Activated CD8-positive, alpha-beta T cell treated with anti-CD3 and anti-CD28 coated beads for 36 hours (primary cell): ENCODE measurements around the gene ZBED1. TPM values are rescaled to one million over a fixed set of nuclear protein-coding genes. Genes with fewer than 3 reads are reported as not detected.
"Not testable (repeated sequence)": the region's sequence is repeated elsewhere in the genome, so short reads cannot be mapped to it uniquely, and the experiment has no call there.

Source experiments
- ATAC-seq: fragments of 200-7000 bp; cut with Tn5 transposase; one replicate; pipeline ENCODE4 v1.10.0; 2021; ENCODE audit warnings: mild to moderate bottlenecking, moderate library complexity
- CTCF ChIA-PET: fragments of 350-600 bp; sonication (Branson Sonifier 250); formaldehyde crosslinking; loops from one replicate; lab custom pipeline; 2021; ENCODE audit warnings: antibody characterized with exemption; lab: Charles Lee
- POLR2A ChIA-PET: fragments of 350-600 bp; sonication (Branson Sonifier 250); formaldehyde crosslinking; loops from one replicate; lab custom pipeline; 2021; ENCODE audit warnings: antibody characterized with exemption; lab: Charles Lee
- DNase-seq: peaks from one replicate; pipeline ENCODE4 v3.0.0-alpha.2; 2020
- H3K27ac Mint-ChIP-seq: one replicate; pipeline ENCODE4 v1.8.0; 2021; ENCODE audit warnings: mild to moderate bottlenecking, mixed read lengths
- H3K27me3 Mint-ChIP-seq: one replicate; pipeline ENCODE4 v1.8.0; 2021; ENCODE audit warnings: mixed read lengths
- H3K36me3 Mint-ChIP-seq: one replicate; pipeline ENCODE4 v1.8.0; 2021; ENCODE audit warnings: low read depth, mixed read lengths
- H3K4me1 Mint-ChIP-seq: one replicate; pipeline ENCODE4 v1.8.0; 2021; ENCODE audit warnings: low read depth, mixed read lengths
- H3K4me3 Mint-ChIP-seq: one replicate; pipeline ENCODE4 v1.8.0; 2021; ENCODE audit warnings: mild to moderate bottlenecking, moderate library complexity, mixed read lengths
- H3K9me3 Mint-ChIP-seq: one replicate; pipeline ENCODE4 v1.8.0; 2021; ENCODE audit warnings: mixed read lengths
- intact Hi-C: fragments of 100-400 bp; cut with micrococcal nuclease; formaldehyde crosslinking; loops from one replicate; pipeline ENCODE4 v1.10.0; 2022
- total RNA-seq, 2 experiments: library from RNA; stranded (reverse); gene quantifications; one replicate each; pipeline ENCODE4 v1.2.3, GENCODE V29; 2021
- TF ChIP-seq, protein P1 (sequence below): fragments of 200-600 bp; IDR thresholded peaks from one replicate; pipeline ENCODE4 v1.8.0; 2022; ENCODE audit warnings: antibody characterized with exemption, mild to moderate bottlenecking

ZBED1 gene
- total RNA-seq, 2 experiments from 2014 or later: 26.3 to 28.7 TPM

DNA sequence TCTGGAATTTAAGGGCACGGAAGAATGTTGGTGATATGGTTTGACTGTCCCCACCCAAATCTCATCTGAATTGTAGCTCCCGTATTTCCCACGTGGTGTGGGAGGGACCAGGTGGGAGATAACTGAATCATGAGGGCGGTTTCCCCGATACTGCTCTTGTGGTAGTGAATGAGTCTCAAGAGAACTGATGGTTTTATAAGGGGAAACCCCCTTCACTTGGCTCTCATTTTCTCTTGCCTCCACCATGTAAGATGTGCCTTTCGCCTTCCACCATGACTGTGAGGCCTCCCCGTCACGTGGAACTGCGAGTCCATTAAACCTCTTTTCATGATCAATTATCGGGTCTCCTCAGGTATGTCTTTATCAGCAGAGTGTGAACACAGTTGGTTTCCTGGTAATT lies 25.6 kb upstream of the ZBED1 start:
- Mint-ChIP-seq H3K27ac (no peak overlapping the region), H3K4me3 (no peak overlapping the region), H3K27me3 (peaks cover 8% of the 10 kb centered on the region), H3K36me3 (no peaks in the 10 kb centered on the region), H3K4me1 (peaks cover 1% of the 10 kb centered on the region), H3K9me3 (no peaks in the 10 kb centered on the region)
- POLR2A ChIA-PET: no interaction called here
- TF ChIP-seq, protein P1, sequence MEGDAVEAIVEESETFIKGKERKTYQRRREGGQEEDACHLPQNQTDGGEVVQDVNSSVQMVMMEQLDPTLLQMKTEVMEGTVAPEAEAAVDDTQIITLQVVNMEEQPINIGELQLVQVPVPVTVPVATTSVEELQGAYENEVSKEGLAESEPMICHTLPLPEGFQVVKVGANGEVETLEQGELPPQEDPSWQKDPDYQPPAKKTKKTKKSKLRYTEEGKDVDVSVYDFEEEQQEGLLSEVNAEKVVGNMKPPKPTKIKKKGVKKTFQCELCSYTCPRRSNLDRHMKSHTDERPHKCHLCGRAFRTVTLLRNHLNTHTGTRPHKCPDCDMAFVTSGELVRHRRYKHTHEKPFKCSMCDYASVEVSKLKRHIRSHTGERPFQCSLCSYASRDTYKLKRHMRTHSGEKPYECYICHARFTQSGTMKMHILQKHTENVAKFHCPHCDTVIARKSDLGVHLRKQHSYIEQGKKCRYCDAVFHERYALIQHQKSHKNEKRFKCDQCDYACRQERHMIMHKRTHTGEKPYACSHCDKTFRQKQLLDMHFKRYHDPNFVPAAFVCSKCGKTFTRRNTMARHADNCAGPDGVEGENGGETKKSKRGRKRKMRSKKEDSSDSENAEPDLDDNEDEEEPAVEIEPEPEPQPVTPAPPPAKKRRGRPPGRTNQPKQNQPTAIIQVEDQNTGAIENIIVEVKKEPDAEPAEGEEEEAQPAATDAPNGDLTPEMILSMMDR: no peak
- ATAC-seq (no peak), DNase-seq (no peak)
- intact Hi-C loops: no loop called here
- CTCF ChIA-PET: no interaction called here

DNA sequence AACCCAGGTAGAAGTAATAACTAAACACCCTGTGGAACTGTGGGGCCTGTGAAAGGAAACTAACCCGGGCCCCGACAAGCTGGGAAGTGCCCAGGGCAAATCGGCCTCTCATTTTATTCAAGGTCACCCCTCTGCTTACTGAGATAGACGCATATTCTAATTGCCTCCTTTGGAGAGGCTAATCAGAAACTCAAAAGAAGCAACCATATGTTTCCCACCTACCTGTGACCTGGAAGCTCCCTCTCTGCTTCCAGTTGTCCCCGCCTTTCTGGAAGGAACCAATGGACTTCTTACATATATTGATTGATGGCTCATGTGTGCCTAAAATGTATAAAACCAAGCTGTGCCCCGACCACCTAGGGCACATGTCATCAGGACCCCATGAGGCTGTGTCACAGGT lies 23.1 kb upstream of the ZBED1 start:
- H3K36me3 Mint-ChIP-seq: no peaks in the 10 kb centered on the region
- H3K9me3 Mint-ChIP-seq: no peaks in the 10 kb centered on the region
- H3K27ac Mint-ChIP-seq: no peak overlapping the region
- POLR2A ChIA-PET: no interaction called here
- TF ChIP-seq, protein P1: no peak
- ATAC-seq (no peak), DNase-seq (no peak)
- peaks cover 1% of the 10 kb centered on the region for H3K4me1 Mint-ChIP-seq
- intact Hi-C loops: no loop called here
- H3K4me3 Mint-ChIP-seq: no peak overlapping the region
- H3K27me3 Mint-ChIP-seq: peaks cover 8% of the 10 kb centered on the region
- CTCF ChIA-PET: no interaction called here

DNA sequence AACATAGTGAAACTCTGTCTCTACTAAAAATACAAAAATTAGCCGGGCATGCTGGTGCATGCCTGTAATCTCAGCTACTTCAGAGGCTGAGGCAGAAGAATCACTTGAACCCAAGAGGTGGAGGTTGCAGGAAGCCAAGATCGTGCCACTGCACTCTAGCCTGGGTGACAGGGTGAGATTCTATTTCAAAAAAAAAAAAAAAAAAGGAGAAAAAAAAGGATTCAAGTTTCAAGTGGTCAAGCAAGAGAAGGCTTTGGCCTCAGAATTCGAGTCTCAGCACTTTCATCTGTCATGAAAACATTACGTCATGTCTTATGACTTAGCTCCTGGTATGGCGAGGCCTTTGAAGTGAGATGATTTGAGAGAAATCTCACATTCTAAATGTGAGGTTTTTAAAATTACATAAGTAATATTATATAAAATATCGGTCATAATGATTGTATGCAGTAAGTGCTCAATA lies 21.2 kb upstream of the ZBED1 start:
- H3K9me3 Mint-ChIP-seq: no peaks in the 10 kb centered on the region
- TF ChIP-seq, protein P1: no peak
- no peak for ATAC-seq
- intact Hi-C loops: no loop called here
- H3K27ac Mint-ChIP-seq: no peak overlapping the region
- ChIA-PET CTCF (no interaction called here), POLR2A (no interaction called here)
- peaks cover 4% of the 10 kb centered on the region for H3K4me1 Mint-ChIP-seq
- peaks cover 8% of the 10 kb centered on the region for H3K27me3 Mint-ChIP-seq
- no peaks in the 10 kb centered on the region for H3K36me3 Mint-ChIP-seq
- H3K4me3 Mint-ChIP-seq: no peak overlapping the region
- no peak for DNase-seq

DNA sequence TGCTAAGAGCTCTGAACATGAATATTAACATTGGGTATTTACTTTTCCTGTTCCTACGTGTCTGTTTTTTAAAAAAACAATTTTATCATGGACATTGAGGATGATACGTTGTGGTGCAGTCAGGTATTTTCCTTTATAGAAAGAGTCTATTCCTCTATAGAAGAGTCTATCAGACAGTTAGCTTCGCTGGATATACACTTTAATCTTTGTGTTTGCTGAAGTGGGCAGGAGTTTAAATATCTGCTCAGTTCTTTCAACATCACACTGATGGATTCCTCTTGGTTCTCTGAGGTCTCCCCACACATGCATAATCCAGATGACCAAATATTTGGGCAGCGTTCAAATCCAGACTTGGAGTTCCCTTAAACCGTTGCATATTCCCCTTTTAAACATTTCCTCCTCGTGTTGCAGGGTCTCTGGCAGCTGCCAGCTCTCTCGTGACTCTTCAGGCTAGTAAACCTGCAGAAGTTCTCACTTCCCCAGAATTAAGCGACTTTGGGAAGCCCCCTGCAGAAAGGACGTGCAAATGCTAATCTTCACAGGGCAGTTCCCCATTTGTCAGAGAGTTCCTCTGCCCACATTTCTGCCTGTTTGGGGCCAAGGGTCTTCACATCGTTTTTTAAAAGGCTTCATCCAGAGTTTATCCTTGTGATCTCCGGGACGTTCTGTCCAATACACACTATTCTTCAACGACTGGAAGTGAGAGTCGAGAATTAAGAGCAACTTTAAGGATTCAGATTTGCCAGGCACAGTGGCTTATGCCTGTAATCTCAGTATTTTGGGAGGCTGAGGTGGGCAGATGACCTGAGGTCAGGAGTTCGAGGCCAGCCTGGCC lies 20.5 kb upstream of the ZBED1 start:
- H3K4me3 Mint-ChIP-seq: no peak overlapping the region
- POLR2A ChIA-PET: no interaction called here
- H3K9me3 Mint-ChIP-seq: no peaks in the 10 kb centered on the region
- CTCF ChIA-PET: no interaction called here
- no peak overlapping the region for H3K27ac Mint-ChIP-seq
- DNase-seq (no peak), ATAC-seq (no peak)
- peaks cover 6% of the 10 kb centered on the region for H3K4me1 Mint-ChIP-seq
- no peaks in the 10 kb centered on the region for H3K36me3 Mint-ChIP-seq
- intact Hi-C loops: no loop called here
- H3K27me3 Mint-ChIP-seq: peaks cover 3% of the 10 kb centered on the region
- TF ChIP-seq, protein P1: no peak

DNA sequence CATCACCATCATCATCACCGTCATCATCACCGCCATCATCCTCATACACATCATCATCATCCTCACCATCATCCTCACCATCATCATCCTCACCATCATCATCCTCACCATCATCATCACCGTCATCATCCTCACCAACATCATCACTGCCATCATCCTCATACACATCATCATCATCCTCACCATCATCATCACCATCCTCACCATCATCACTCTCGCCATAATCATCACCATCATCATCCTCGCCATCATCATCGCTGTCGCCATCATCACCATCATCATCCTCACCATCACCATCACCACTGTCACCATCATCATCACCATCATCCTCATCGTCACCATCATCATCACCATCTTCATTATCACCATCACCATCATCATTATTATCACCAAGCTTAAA lies 19.8 kb upstream of the ZBED1 start:
- peaks cover 3% of the 10 kb centered on the region for H3K27me3 Mint-ChIP-seq
- DNase-seq (no peak), ATAC-seq (no peak)
- H3K4me1 Mint-ChIP-seq: peaks cover 6% of the 10 kb centered on the region
- no peak overlapping the region for H3K4me3 Mint-ChIP-seq
- no peak overlapping the region for H3K27ac Mint-ChIP-seq
- H3K9me3 Mint-ChIP-seq: no peaks in the 10 kb centered on the region
- TF ChIP-seq, protein P1: no peak
- H3K36me3 Mint-ChIP-seq: no peaks in the 10 kb centered on the region
- ChIA-PET CTCF (no interaction called here), POLR2A (no interaction called here)
- intact Hi-C loops: no loop called here

DNA sequence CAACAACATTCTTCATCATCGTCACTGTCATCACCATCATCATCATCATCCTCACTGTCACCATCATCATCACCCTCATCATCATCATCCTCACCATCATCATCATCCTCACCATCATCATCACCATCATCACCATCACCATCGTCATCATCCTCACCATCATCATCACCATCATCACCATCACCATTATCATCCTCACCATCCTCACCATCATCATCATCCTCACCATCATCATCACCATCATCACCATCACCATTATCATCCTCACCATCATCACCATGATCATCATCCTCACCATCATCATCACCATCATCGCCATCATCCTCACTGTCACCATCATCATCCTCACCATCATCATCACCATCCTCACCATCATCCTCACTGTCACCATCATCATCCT lies 18.9 kb upstream of the ZBED1 start:
- H3K27ac Mint-ChIP-seq, H3K36me3 Mint-ChIP-seq, H3K4me1 Mint-ChIP-seq, H3K4me3 Mint-ChIP-seq, CTCF ChIA-PET, POLR2A ChIA-PET, DNase-seq, H3K9me3 Mint-ChIP-seq, H3K27me3 Mint-ChIP-seq, intact Hi-C loops, ATAC-seq: not testable (repeated sequence)
